Activated CD4-positive, CD25-positive, alpha-beta regulatory T cell treated with anti-CD3 and anti-CD28 coated beads, Interleukin-2, amount 50 U/mL, for 72 hours (primary cell): Measurements from ENCODE around the gene UNC50.
"Not testable (repeated sequence)": the region's sequence is repeated elsewhere in the genome, so short reads cannot be mapped to it uniquely, and the experiment has no call there.

Experiments
- DNase-seq: peaks from one replicate; pipeline ENCODE4 v3.0.0; 2021

The UNC50 gene

DNA sequence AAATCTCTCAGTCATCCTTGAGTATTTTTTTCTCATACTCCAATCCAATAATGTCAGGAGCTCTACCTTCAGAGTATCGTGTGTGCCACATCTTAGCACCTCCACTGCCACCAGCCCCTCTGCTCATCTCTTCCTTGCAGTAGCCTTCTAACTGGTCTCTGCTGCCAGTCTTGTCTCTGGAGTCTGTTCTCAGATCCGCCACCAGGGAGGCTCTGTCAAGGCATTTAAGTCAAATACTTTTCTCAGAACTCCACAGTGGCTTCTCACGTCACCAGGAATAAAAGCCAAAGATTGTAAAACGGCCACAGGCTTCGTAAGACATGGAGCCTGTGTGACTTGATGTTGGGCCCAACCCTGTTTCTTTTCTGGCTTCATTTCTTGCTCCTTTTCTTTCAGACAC is 7.1 kb downstream of the UNC50 start:
- no peak for DNase-seq

DNA sequence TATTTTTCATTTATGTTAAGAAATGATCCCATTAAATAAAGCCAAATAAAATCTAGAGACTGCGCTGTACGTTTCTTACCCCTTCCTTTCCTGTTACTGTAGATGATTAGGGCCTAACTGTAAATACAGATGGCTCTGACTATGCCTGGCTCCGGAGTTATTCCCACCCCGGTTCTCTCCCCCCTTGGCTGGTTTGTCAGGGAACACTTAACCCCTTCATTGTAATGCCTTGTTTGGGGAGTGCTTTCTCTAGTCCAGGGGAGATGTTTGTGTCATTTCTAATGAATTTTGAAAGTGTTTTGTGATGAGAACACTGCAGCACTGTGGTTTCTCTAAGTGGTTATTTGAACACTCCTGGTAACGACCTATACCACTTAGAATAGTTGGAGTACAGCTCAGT is 8.8 kb downstream of the UNC50 start:
- no peak for DNase-seq

- DNase-seq = no peak
Observed at GRCh38 chr2:98623657-98624056, 15.3 kb downstream of the UNC50 start.

DNA sequence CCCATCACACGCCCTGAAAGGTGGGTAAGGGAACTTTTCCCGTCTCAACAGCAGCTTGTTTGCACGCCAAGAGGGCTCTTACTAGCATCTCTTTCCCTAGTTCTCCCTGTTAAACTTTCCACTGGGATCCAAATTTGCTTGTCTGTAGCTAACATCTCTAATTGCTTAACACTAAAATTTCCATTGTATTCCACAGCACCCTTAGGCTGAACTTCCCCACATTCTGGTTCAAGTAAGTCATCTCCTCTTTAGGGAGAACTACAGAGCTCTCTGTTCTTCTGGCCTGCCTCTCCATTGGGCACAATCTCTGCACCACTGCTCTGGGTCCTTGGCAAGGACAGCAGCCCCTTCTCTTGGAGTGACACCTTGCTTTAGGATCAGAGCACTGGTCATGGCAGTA is 24.0 kb downstream of the UNC50 start:
- no peak for DNase-seq

- no peak for DNase-seq
Observed at GRCh38 chr2:98634406-98635092, 26.2 kb downstream of the UNC50 start.

- DNase-seq = no peak
Observed at GRCh38 chr2:98637401-98638147, 29.2 kb downstream of the UNC50 start.

DNA sequence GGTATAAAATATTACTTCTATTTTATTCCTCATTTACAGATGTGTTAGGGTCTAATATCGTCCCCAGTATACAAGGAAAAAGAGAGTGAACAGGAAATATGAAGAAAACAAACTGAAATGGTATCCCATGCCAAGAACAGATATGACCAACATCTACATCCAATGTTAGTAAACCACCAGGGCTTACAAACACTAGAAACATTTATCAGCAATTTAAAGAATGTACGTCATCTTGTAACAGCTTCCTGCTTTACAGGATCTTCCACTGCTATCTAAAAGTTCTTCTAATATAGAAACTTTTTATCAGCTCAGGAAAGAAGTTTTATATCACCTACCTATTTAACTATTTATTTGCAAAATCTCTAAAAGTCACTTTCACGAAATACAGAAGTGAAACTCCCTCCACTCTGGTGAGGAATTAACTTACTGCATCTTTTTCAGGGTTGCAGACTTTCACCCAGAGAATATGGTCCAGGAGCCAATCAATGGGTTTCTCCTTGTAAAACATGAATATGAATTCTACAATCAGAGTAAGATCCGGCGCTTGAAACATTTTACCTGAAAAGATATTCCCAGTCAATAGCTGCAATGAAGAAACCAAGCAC is 35.2 kb downstream of the UNC50 start:
- DNase-seq = no peak

- no peak for DNase-seq
Observed at GRCh38 chr2:98647636-98648035, 39.2 kb downstream of the UNC50 start.

- no peak for DNase-seq
Observed at GRCh38 chr2:98648451-98648850, 40.1 kb downstream of the UNC50 start.

DNA sequence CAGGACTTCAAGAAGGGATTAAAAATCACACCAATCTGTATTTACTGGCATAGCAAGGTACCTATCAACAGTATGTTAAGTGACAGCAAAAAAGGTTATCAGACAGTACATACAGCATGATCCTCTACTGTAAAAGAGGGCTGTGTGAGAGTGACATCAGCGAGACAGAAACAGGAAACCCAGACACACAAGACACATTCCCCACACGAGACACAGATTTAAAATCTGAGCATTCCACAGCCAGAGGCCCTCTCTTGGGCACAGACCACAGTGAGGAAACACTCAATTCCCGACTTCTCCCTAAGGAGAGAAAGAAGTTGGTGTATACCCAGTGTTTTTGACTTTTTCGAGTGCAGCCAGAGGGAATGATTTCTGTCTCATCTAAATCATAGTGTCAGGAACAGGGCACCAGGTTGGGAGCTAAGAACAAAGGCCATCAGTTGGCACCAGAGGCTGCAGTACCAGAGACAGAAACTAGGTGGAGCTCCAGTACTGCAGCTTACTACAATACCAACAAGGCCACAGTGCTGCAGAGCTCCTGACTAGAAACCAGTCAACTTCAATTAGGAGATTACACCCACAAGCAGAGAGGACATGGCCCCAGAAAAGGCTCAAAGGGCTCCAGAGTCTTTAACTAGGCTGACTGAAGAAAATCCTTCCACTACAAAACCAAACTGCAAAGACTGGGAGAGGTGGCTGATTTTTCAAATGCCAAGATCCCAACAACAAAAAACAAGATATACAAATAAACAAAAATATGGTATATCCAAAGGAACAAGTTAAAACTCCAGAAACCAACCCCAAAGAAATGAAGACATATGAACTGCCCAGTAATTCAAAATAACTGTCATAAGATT is 41.0 kb downstream of the UNC50 start:
- peak; percentile 72 for DNase-seq

DNA sequence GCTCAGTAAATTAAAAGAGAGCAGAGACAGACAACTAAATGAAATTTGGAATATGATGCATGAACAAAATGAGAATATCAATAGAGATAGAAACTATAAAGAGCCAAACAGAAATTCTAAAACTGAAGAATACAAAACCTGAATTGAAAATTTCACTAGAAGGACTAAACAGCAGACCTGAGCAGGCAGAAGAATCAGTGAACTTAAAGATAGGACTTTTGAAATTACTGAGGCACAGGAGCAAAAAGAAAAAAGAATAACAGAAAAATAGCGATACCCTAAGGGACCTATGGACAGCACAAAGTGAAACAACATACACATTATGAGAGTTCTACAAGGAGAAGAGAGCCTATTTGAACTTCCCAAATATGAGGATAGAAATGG is 41.6 kb downstream of the UNC50 start:
- no peak for DNase-seq

GRCh38 chr2:98650998-98651397 is 42.6 kb downstream of the UNC50 start:
- DNase-seq = no peak

GRCh38 chr2:98654699-98655495 is 46.5 kb downstream of the UNC50 start:
- no peak for DNase-seq

DNA sequence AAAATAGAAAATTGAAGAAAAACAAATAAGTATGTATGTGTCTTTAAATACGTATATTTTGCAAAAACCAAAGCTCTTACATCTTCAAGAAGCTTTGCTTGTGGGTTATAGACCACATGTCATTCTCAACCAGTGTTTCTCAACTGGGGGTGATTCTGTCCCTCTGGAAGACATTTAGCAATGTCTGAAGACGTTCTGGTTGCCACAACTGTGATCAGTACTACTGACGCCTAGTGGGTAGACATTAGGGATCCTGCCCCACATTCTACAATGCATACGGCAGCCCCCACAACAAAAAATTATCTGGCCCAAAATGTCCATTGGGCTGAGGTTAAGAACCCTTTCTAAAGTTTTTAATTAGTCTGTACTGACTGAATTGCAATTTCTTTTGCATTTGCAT is 48.4 kb downstream of the UNC50 start:
- no peak for DNase-seq

GRCh38 chr2:98658816-98659490 is 50.6 kb downstream of the UNC50 start:
- no peak for DNase-seq

DNA sequence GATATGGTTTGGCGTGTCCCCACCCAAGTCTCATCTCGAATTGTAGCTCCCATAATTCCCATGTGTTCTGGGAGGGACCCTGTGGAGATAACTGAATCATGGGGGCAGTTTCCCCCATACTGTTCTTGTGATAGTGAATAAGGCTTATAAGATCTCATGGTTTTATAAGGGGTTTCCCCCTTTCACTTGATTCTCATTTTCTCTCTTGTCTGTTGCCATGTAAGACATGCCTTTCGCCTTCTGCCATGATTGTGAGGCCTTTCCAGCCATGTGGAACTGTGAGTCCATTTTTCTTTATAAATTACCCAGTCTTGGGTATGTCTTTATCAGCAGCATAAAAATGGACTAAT is 51.1 kb downstream of the UNC50 start:
- not testable (repeated sequence) for DNase-seq

GRCh38 chr2:98663511-98664090 is 55.2 kb downstream of the UNC50 start:
- DNase-seq = no peak

- DNase-seq = no peak
Observed at GRCh38 chr2:98664323-98664722, 55.9 kb downstream of the UNC50 start.

GRCh38 chr2:98665677-98666076 is 57.3 kb downstream of the UNC50 start:
- no peak for DNase-seq
